Ishikawa (cell line): ENCODE results near the gene SORCS3.

ENCODE experiments used
- CEBPB ChIP-seq: IDR thresholded peaks from 2 replicates; pipeline ENCODE4 v1.6.1; 2012
- FOXM1 ChIP-seq: IDR thresholded peaks from 2 replicates; pipeline ENCODE4 v1.6.1; 2012; ENCODE audit warnings: low read depth, borderline replicate concordance
- NFIC ChIP-seq: IDR thresholded peaks from 2 replicates; pipeline ENCODE4 v1.6.1; 2012
- RAD21 ChIP-seq: IDR thresholded peaks from 2 replicates; pipeline ENCODE4 v1.6.1; 2012; ENCODE audit warnings: low read depth
- TCF12 ChIP-seq: IDR thresholded peaks from 2 replicates; pipeline ENCODE4 v1.6.1; 2012; ENCODE audit warnings: low read depth
- TEAD4 ChIP-seq: IDR thresholded peaks from 2 replicates; pipeline ENCODE4 v1.6.1; 2012
- YY1 ChIP-seq: IDR thresholded peaks from 2 replicates; pipeline ENCODE4 v1.6.1; 2012; ENCODE audit warnings: low read depth
- ZBTB7A ChIP-seq: IDR thresholded peaks from 2 replicates; pipeline ENCODE4 v1.6.1; 2012; ENCODE audit warnings: low read depth
- TF ChIP-seq, protein P1 (sequence below): IDR thresholded peaks from 2 replicates; pipeline ENCODE4 v1.6.1; 2012; ENCODE audit warnings: low read depth, mild to moderate bottlenecking
- TF ChIP-seq, protein P2 (sequence below): IDR thresholded peaks from 2 replicates; pipeline ENCODE4 v1.6.1; 2012

DNA sequence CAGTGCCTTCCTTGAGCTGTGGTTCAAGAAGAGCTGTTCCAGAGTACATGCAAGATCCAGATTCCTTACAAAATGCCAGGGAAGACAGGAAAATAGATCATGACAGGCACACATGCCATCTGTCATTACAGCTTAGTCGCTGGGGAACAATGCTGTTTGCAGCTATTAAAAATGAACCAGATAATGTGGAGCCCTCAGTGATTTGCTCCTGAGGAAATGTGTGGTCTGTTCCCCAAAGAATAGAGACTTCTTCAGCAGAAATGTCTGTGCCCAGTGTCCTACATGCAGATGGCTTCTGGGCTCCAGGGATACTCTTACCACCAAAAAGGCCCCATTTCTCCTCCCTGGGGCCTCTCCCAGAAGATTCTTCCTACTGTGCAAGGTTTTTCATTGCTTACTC, 627.9 kb downstream of the SORCS3 start:
- TF ChIP-seq FOXM1: no peak
- no peak for TF ChIP-seq TEAD4
- no peak for TF ChIP-seq ZBTB7A
- TF ChIP-seq NFIC: no peak
- TF ChIP-seq TCF12: no peak
- TF ChIP-seq RAD21: no peak
- TF ChIP-seq YY1: no peak
- TF ChIP-seq CEBPB: no peak
- TF ChIP-seq, protein P1, sequence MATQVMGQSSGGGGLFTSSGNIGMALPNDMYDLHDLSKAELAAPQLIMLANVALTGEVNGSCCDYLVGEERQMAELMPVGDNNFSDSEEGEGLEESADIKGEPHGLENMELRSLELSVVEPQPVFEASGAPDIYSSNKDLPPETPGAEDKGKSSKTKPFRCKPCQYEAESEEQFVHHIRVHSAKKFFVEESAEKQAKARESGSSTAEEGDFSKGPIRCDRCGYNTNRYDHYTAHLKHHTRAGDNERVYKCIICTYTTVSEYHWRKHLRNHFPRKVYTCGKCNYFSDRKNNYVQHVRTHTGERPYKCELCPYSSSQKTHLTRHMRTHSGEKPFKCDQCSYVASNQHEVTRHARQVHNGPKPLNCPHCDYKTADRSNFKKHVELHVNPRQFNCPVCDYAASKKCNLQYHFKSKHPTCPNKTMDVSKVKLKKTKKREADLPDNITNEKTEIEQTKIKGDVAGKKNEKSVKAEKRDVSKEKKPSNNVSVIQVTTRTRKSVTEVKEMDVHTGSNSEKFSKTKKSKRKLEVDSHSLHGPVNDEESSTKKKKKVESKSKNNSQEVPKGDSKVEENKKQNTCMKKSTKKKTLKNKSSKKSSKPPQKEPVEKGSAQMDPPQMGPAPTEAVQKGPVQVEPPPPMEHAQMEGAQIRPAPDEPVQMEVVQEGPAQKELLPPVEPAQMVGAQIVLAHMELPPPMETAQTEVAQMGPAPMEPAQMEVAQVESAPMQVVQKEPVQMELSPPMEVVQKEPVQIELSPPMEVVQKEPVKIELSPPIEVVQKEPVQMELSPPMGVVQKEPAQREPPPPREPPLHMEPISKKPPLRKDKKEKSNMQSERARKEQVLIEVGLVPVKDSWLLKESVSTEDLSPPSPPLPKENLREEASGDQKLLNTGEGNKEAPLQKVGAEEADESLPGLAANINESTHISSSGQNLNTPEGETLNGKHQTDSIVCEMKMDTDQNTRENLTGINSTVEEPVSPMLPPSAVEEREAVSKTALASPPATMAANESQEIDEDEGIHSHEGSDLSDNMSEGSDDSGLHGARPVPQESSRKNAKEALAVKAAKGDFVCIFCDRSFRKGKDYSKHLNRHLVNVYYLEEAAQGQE: no peak
- TF ChIP-seq, protein P2, sequence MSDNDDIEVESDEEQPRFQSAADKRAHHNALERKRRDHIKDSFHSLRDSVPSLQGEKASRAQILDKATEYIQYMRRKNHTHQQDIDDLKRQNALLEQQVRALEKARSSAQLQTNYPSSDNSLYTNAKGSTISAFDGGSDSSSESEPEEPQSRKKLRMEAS: no peak
